Transverse colon (tissue), 4 donors: ENCODE measurements around the gene TOB1.

Experiments used
- EP300 ChIP-seq: sonication (generic); formaldehyde crosslinking; IDR thresholded peaks from one replicate; pipeline ENCODE4 v1.6.1; 2017; ENCODE audit warnings: antibody characterized with exemption, low read depth
- POLR2AphosphoS5 ChIP-seq, 3 donors: sonication (generic); formaldehyde crosslinking; IDR thresholded peaks; one replicate each; pipeline ENCODE4 v1.6.1; 2016; ENCODE audit warnings: antibody characterized with exemption in 3 of 3
- TF ChIP-seq, protein P1 (sequence below), 5 experiments: fragments of 200-600 bp in 3 of 5; fragments of 450-650 bp in 2 of 5; sonication (generic) in 3 of 5; IDR thresholded peaks; 1 replicate in 2 of 5; 2 replicates in 3 of 5; pipeline ENCODE4 v1.5.1; 2016 to 2017; ENCODE audit warnings: antibody characterized with exemption in 5 of 5, inconsistent platforms in 3 of 5, mild to moderate bottlenecking in 2 of 5, moderate library complexity in 1 of 5

DNA sequence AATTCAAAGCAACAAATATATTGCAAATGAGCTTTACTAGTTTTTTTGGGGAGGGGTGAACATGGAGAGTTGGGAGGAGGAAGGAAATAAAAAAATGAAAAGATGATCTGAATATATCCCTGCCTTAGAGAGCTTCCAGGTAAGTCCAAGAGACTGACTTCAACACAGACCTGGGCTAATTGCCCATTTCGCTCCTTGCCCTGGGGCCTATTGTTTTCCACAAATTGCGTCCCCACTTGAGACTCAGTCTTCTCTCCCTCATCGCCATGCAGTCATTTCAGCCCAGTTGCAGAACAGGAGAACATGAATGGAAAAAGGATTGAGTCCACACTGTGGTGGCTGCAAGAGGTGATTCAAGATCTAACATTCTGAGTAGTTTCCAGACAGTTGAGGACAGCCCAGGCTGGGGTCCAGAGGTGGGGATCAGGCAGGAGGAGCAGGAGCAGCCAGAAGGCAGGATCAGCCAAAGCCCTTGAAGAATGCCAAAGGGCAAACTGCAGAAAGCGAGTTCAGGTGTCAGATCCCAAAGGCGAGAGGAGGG is 21.6 kb upstream of the TOB1 start:
- TF ChIP-seq, protein P1, sequence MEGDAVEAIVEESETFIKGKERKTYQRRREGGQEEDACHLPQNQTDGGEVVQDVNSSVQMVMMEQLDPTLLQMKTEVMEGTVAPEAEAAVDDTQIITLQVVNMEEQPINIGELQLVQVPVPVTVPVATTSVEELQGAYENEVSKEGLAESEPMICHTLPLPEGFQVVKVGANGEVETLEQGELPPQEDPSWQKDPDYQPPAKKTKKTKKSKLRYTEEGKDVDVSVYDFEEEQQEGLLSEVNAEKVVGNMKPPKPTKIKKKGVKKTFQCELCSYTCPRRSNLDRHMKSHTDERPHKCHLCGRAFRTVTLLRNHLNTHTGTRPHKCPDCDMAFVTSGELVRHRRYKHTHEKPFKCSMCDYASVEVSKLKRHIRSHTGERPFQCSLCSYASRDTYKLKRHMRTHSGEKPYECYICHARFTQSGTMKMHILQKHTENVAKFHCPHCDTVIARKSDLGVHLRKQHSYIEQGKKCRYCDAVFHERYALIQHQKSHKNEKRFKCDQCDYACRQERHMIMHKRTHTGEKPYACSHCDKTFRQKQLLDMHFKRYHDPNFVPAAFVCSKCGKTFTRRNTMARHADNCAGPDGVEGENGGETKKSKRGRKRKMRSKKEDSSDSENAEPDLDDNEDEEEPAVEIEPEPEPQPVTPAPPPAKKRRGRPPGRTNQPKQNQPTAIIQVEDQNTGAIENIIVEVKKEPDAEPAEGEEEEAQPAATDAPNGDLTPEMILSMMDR (IDR thresholded peaks at IDR 0.05): no peak
- TF ChIP-seq EP300 (no peak), POLR2AphosphoS5 (IDR thresholded peaks at IDR 0.05) (no peak)
